Measurements from ENCODE around the gene HIVEP3.
"Not testable (repeated sequence)": the region's sequence is repeated elsewhere in the genome, so short reads cannot be mapped to it uniquely, and the experiment has no call there.

Gene HIVEP3

DNA sequence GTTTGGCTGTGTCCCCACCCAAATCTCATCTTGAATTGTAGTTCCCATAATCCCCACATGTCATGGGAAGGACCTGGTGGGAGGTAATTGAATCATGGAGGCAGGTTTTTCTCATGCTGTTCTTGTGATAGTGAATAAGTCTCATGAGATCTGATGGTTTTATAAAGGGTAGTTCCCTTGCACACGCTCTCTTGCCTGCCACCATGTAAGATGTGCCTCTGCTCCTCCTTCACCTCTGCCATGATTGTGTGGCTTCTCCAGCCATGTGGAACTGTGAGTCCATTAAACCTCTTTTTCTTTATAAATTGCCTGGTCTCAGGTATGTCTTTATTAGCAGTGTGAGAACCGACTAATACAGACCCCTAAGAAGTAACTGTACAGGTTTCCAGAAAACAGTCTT, 2.5 kb upstream of the HIVEP3 start:
- DNase-seq (ENCODE audit: low spot score), result not testable (repeated sequence)

DNA sequence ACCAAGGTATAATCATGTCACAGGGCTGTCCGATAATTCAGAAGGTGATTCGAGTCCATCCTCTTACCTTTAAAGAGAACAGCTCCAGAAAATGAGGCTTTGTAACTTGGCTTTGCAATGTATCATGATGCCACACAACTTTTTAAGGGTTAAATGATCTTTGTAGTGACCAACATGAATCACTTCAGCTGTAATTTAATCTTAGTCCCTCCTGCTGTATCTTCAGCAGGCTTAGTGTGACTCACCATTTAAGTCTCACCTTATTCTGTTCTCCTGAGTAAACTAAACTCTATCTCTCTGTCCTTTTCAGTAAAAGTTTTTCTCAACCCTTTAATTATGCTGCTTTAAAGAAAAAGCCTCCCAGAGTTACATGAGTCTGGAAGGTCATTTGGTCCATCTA, 1.9 kb upstream of the HIVEP3 start:
- no peak for DNase-seq (ENCODE audit: low spot score)

DNA sequence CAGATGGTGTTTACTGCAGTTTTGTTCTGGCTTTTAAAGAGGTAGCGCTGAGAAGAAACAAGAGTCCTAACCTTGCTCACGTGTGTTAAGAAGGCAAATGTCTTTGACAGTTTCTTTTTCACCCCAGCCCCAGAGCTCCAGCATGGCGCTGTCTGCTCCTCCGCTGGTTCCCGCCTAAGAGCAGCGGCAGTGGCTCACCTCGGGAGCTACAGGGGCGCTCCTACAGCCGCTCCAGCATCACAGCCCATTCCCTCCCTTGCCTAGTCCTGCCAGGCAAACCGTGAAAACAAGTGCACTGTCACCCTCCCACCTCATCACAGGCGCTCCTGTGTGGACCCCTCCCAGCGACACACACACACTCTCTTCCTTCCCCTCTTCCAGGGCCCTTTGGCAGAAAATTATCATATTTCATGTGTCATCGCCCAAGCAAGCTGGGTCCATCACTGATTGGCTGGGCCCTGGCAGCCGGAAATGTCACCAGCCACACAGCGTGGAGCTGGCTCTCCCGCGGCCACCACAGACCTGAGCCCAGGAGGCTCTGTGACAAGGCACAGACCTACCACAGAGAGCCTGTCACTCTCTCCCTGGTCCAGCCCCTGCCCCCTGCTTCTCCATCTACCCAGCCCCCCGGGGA, 1.2 kb upstream of the HIVEP3 start:
- peak; percentile 57 for DNase-seq (ENCODE audit: low spot score)

DNA sequence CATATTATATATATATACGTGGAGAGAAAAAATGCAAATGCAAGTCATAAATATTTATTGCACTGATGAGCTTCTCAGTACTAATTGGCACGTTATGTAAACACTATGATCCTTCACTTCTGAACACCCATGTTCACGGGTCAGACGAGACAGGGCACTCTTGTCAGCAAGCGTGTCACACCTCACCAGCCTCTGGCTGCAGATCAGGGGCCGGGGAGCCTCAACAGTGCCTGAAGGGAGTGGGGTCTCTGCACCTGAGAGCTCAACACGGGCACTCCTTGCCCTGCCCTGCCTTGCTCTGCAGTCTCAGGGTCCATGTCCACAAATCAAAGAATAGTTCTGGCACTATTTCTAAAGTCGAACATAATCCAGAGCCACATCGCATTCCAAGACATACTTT, 409 bp upstream of the HIVEP3 start:
- no peak for DNase-seq (ENCODE audit: low spot score)

DNA sequence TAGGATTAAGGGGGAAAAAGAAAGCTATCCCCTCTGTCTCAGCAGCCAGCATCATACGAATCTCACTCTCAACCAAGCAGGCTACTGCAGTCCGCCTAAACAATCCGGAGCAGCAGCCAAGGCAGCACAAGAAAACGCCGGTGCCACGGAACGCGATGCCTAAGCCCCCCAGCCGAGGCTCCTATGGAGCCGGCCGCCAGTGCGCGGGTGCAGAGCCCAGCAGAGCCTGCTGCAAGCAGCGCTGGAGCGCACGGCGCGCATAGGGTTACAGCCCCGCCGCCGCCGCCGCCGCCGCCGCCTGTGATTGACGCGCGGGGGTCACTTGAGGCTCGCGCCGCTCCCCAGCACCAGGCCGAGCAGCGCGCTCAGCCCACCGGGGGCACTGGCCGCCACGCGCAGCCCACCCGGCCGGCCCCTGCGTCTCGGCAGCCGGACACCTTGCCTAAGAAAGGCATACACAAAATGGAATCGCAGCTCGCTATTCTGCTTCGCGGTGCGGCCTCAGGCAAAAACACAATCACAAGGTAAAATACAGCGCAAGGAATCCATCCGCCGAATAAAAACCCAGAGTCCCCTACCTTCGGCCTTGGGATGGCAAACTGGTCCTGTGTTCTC, 780 bp downstream of the HIVEP3 start:
- DNase-seq (ENCODE audit: low spot score), result peak; percentile 19

DNA sequence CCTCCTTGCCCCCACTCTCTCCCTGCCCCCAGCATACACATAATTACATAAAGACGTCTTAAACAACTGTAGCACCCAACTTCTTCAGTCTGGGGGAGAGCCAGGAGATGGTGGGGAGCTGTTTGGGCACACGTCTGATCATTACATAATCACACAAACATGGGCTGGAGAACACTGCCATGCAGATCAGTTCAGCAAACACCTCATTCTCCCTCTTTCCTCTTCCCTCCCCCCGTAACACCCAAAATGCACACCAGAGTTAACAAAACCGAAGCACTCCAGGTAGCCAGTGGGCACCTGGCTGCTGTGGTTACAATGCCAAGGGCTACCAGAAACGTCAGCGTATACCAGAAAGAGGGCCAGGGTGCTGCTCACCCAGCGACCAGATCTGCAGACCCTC, 1.6 kb downstream of the HIVEP3 start:
- DNase-seq (ENCODE audit: low spot score), result no peak

DNA sequence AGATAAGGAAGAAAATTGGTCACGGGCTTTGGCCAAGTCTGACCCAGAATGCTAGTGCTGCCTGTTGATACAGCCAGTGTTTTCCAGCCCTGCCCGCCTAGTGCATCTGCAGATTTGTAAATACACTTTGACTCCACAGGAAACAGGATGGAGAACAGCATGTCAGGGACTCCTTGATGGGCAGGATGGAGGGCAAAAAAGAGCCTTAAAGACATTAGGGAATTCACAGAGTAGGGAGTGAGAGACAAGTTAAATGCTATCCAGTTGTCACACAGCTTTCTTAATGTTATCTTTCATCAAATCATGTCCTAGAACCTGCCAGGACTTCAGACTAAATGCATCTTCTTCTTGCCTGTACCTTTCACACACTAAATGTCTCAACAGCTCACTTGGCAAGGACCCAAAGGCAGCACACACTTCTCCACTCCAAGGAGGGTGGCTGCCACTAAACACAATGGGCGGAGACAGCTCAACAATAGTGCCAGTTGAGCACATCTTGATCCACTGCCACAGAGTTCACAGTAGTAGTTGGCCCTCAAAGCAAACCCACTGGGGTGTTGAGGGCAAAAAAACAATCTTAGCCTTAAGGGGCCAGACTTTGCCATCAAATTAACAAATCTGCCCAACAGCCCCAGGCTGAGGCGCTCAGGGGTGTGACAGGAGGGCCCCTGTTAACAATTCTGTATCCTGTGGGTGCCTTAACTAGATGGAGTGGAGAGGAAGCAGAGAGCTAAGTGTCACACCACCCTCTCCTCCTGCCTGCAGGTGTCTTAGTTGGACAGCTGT, 2.7 kb downstream of the HIVEP3 start:
- DNase-seq (ENCODE audit: low spot score), result no peak

DNA sequence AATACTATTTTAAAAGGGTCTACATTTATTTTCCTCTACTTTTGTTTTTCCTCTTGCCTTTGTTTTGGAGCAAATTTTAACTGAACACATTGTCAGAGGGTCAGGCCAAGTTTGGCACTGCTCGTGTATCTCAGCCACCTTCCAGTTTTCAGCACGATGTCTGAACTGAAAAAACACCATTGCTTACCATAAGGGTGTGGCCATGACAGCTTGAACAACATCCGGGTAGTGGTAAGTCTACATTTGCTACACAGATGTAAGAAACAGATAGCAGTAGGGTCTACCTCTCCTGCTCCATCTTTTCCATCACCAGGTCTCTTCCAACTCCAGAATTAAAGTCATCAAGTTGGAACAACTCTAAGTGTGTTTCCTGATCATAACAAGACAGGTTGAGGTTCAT, 4.2 kb downstream of the HIVEP3 start:
- no peak for DNase-seq (ENCODE audit: low spot score)

DNA sequence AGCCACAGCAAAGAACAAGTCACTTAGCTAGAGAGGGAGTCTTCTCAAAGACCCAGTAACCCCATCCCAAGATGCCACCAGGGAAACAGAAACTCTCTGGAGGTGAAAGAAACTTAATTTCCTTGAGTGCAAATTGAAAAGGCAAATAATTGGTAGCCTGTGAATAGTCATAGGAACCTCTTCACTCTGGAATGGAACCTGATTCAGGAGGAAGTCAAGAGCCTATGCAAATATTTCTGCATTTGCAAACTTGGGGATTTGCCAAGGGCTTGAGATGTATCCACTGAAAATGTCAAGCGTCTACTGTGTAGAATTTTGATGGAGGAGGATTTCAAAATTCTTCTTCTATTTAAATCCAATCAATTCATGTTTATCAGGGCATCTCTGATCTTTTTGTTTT, 5.7 kb downstream of the HIVEP3 start:
- no peak for DNase-seq (ENCODE audit: low spot score)

DNA sequence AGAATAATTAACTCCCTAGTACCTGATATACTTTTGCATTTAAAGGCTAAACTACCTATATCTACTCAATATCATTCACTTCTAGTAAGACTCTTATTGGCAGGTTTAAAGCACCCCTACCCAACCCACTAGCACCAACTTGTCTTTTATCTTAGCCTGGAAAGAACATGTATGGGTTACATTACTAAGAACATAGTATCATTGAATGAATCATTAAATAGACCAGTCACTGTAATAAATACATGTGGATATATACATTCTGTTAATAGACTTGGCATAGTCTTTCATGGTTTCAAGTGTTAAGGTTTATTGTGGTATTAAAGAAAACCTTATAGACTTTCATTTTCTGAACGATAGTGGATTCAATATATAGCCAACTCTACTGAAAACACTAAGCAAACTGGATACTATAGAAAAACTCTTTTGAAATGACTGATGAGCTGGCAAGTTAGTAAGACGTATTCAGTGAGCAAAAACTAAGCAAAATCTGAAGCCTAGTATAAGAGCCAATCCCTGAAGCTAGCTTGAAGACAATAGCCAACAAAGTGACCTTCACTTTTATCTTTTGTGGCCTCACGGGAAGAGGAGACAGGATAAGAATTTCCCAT, 10.3 kb downstream of the HIVEP3 start:
- no peak for DNase-seq (ENCODE audit: low spot score)

DNA sequence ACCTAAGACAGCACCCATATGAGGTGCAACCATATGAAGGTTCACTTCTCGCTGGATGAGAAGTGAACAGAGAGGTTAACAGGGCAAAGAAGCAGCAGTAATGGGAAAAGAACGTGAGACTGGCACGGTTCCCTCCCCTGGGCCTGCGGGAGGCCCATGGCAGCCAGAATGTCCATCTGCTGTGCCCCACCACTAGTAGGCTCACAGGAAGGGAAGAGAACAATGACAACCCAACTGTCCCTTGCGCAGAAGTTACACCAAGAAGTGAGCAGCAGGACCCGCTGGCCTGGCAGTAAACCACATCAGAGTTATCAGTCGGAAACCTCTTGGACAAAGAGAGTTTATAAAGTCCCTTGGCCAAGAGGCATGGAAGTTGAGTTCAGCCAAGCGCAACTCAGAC, 11.3 kb downstream of the HIVEP3 start:
- no peak for DNase-seq (ENCODE audit: low spot score)

DNA sequence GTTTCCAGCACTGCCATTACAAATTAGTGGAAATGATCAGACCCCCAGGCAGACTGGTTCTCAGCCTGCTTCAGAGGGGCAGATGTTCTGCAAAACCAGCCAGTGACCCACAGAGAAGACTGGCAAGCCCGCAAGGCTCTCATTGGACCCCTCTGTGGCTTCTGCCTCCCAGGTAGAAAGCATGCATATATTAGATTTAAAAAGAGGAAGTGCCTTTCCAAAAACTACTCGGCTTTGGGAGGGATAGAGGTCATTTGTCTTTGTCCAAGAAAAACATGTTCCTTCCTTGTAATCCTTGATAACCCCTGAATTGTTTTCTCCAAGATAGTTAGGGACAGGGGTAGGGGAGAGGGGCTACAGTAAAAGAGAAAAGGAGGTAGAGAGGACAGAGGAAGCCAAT, 11.8 kb downstream of the HIVEP3 start:
- no peak for DNase-seq (ENCODE audit: low spot score)

DNA sequence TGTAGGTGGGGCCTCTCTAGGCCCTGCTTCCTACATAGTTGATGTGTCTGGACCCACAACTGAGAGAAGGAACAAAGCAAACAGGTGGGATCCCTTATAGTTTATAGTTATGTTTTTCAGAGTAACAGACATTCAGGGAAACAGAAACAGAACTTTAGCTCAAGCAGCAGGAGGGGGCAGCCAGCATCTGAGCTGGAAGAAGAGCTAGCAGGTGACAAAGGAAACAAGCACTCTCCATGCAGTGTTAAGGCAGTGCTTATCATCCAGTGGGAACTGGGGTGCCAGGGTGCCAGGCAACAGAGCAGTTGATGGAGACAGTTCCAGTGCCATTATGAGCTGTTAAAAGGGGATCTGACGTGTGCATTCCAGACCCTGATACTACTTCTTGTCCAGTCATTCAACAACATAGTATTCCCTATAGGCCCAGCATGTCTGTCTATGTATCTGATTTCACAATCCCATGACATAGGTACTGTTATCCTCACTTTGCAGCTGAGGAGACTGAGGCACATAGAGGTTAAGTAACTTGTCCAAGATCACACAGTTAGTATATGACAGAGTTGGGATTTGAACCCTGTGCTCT, 13.5 kb downstream of the HIVEP3 start:
- no peak for DNase-seq (ENCODE audit: low spot score)

DNA sequence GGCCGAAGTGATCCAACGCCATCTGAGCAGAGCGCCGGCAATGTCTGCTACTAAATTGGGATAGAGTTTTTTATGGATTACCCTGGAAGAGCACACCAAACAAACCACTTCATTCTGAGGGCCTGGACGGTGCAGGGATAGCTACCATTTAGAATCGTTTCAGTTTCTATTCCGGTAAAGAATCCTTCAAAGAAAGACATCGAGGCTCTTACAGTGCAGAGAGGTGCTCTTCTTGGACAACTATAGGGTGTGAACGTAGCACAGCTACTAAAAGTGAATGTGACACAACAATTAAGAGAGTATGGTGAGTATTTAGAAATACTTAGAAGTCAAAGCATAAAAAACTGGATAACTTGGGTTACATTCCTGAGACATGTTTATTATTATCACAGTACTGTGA, 16.1 kb downstream of the HIVEP3 start:
- DNase-seq (ENCODE audit: low spot score), result no peak

DNA sequence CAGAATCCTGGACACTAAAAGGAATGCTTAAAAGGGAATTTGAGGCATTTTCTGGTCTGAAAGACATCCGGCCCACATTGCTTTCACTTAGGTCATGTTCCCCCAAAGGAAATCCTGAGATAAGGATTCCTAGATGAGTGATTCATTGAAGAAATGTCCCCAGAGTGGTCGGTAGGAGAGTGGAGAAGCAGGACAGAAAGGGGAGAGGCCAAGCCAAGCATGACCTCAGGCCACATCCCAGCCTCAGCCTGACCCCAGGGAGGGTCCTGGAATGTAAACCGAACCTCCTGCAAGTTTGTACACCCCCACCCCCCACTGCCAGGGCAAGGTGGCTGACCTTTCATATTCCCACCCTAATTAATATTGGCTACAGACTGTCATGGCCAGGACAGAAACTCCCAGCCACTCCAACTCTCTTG, 16.6 kb downstream of the HIVEP3 start:
- DNase-seq (ENCODE audit: low spot score), result peak; percentile 76

DNA sequence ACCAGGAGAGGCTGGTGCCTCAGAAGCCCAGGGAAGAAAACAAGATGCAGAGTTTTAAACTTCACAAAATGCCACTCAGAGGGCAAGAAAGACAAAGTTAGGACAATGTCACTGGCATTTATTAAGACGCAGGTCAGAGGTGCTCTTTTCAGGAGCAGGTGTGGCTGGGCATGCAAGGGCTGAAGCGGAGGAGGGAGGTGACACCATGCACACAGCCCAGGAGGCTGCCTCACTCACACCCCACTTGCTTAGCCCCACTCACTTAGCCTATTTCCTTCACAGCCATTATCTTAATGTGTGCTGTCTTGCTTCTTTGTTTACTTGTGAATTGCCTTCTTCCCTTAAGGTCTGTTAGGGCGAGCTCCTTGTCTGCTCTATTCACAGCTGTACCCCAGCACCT, 17.2 kb downstream of the HIVEP3 start:
- no peak for DNase-seq (ENCODE audit: low spot score)

DNA sequence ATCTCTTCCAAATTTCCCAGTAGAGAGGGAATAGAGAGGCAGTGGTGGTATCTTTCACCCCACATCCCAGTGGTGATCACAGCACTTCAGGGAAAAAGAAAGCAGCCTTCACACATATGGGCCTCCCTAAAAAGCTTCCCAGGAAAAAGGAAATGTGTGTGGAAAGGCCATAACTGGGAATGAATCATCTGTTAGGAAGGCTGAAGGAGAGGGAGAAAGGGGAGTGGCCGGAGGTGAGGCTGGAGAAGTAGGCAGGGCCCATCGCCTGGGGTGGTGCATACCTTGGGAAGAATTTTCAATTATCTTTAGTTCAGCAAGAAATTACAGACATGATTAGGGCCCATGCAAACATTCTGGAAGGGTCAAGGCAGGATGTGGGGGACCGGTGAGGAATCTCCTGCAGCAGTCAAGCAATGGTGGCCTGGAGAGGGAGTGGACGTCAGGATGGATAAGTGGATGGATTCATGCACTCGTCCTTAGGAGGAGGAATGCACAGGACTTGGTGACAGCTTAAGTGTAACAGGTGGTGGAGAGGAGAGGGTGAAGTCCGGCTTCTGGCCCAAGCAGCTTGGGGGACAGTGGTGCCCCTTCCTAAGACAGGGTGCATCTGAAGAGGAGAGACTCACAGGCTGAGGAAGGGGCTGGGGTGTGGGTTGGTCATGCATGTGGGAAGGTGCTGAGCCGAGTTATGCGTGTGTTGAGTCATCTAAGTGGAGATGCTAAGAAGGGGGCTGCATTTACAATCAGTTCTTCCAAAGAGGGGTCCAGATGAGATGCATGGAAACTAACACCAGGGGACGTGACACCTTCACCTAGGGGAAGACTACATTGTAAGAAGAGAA, 17.9 kb downstream of the HIVEP3 start:
- peak; percentile 62 for DNase-seq (ENCODE audit: low spot score)

DNA sequence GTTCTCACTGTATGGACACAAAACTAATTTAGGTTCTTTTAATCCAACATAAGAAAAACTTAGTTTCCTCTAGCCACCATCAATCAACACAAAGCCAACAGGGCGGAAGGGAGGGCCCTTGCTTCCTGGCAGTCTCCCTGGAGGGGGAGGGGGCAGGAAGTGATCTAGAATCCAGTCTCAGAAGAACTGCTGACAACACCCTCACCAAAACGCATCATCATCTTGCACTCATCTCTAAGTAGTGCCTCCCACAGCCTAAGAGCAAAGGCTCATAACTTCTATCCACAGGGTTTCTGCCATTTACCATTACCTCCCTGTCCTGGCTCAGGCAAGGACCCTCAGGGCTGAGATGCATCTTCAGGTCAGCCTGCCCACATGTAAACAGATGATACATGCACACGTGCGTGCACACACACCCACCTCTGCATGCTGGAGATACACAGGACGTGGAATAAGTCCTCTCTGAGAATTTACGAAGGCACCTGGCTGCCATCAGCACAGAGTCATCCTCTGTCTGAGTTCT, 20.5 kb downstream of the HIVEP3 start:
- DNase-seq (ENCODE audit: low spot score), result peak; percentile 37

DNA sequence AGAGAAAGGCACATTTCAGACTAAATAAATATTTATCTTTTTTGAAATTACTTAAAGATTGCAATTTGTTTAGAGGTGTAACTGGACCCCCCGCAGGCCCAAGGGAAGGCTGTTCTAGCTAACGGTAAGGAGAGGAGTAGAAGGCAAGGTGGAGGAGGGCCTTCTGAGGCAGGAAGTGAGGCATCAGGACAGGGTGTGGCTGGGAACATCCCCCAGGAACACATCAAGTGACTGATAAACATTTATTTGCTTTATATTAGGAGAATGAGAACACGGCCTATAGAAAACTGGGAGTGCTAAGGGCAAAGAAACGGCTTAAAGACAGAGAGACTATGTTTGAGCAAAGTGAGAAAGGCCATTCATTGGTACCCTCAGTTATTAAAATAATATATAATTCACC, 23.2 kb downstream of the HIVEP3 start:
- DNase-seq (ENCODE audit: low spot score), result no peak

DNA sequence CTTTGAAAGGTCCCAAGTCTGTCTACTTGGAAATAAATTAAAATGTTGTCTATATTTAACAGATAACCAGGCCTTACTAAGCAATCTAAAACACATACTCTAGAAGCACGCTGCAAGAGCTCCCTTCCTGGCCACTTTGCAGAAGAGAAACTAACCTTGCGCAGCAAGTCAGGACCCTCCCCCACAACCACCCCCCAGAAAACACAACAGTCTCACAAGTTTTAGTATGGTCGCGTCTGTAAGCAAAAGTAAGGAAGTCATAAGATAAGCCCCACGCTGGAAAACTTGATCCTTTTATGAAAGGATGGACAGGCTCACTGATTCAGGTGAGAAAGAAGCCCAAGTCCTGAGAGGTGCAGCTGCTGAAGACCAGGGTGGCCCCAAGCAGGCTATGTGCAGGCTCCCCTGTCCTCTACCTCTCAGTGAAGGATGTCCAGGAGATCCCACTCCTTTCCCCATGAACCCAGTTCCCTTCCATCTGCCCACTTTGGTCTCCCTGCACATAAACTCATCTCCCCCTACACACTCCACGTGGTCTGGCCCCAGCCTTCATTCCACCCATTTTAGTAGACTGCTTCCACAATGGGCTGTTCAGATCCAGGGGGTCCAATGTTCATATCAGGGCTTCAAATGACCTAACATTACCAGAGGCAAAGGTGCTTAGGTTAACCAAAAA, 23.8 kb downstream of the HIVEP3 start:
- no peak for DNase-seq (ENCODE audit: low spot score)
